ENCODE data around the gene VRK1.

The VRK1 gene

GRCh38 chr14:96824283-96824682 is 27.1 kb downstream of the VRK1 start:
- no peak for DNase-seq (ENCODE audit: low spot score)

DNA sequence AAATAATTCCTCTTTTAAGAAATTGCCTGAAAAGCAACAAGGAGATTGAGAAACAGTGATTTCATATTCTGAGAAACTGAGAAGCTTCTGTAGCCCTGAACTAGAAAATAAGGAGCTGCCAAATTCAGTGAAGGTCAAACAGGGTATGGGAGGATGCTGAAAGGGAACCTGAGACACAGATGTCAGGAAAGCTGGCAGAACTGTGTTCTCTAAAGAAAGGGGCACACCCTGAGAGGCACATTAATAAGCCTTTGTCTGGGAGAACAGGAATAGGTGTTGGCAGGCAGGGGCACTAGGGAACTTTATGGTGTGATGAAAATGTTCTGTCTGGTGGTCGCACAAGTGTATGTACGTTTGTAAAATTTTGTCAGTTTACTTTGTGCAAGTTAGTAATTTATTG is 29.6 kb downstream of the VRK1 start:
- DNase-seq (ENCODE audit: low spot score): no peak

DNA sequence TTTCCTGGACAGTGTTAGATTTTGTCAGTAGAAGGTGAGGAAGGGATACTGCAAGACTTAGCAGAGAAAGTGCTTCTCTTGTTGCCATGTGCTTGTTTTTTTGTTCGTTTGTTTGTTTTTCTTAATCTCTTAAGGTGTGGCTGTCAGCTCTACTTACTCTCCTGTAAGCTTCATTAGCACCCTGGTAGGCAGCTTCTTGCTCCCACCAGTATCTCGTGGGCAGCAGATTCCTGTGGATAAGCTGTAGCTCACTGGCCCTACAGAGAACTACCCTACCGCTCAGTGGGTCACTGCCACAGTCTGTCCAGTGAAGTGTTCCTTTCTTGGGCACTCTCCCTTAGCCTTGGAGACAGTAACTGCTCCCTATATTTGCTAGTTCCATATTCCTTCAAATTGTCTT is 30.1 kb downstream of the VRK1 start:
- no peak for DNase-seq (ENCODE audit: low spot score)

- no peak for DNase-seq (ENCODE audit: low spot score)
These were observed 32.6 kb downstream of the VRK1 start for GRCh38 chr14:96829791-96830190.

GRCh38 chr14:96830946-96831345 is 33.8 kb downstream of the VRK1 start:
- no peak for DNase-seq (ENCODE audit: low spot score)

DNA sequence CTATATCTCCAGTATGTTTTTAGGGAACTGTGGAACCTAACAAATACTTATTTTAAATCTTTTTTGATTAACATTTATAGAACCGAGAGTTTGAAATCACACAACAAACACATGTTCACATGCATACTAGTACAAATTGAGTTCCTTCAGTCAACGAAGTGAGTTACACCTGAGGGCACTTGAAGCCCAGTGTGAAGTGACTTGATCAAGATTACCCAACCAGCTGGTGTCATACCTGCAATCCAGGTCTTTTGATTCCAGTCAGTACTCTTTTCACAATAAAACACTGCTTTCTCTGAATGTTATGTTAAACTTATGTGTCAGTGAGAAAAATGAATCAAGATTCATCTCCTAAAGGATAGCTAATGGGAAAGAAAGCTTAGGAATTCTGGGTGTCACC is 35.2 kb downstream of the VRK1 start:
- DNase-seq (ENCODE audit: low spot score): no peak

DNA sequence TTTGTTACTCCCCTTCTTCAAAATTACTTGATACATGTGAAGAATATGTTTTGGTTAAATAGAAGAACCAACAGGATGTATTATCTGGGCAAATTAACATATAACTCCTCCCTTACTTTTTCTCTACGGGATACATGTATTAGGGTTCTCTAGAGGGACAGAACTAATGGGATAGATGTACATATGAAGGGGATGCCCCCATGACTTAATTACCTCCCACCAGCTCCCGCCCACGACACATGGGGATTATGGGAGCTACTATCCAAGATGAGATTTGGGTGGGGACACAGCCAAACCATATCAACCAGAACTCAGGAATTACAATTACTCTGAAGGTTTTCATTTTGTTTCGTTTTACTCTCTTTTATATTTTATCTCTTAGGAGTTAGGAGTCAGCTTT is 41.3 kb downstream of the VRK1 start:
- DNase-seq (ENCODE audit: low spot score): no peak

DNA sequence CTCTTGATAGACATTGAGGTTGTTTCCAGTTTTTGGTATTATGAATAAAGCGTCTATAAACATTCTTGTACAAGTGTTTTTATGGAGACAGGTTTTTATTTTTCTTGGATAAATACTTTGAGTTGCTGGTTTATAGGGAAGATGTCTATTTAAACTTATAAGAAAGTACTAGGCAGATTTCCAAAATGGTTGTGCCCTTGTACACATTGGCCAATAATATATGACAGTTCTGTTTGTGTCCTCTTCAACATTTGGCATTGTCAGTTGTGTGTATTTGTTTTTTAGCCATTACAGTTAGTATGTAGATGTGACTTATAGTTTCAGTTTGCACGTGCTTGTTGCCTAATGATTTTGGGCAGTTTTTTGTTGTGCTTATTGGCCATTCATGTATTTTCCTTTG is 42.1 kb downstream of the VRK1 start:
- DNase-seq (ENCODE audit: low spot score): no peak

GRCh38 chr14:96843137-96843536 is 46.0 kb downstream of the VRK1 start:
- DNase-seq (ENCODE audit: low spot score): no peak

- DNase-seq (ENCODE audit: low spot score): no peak
These were observed 47.8 kb downstream of the VRK1 start for GRCh38 chr14:96844857-96845570.

DNA sequence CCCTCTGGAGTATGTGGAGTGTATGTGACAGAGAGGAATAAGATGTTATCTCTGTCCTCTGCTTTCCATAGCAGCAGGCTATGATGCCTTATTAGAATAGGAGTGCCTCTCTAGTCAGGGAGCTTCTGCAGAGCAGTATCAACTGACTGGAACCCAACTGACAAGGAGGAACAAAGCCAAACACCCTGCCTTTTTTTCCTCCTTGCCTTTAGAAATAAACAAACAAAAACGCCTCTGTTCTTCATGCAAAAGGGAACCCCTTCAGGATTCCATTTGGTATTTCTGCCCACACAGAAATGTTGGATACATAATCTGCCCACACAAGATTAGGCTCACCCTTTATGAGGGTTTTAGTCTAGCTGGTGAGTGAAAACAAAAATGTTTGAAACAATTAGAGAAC is 50.3 kb downstream of the VRK1 start:
- DNase-seq (ENCODE audit: low spot score): no peak

- no peak for DNase-seq (ENCODE audit: low spot score)
These were observed 50.8 kb downstream of the VRK1 start for GRCh38 chr14:96848011-96848410.

DNA sequence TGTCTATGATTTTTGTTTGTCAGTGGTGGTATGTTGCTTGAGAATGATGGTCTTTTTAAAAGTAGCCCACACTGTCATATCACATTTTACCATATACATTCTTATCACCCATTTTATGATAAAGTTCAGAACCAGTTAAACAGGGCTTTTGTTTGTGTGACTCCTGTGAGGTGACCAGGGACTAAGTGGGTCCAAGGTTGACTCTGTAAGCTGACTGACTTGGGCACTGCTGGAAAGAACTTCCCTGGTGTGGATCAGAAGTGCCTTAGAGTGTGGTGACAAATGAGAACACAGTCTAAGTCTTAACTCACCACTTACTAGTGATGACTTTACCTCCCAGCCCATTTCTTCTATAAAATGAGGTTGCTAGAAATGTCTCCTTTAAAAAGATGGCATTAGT is 52.6 kb downstream of the VRK1 start:
- no peak for DNase-seq (ENCODE audit: low spot score)

GRCh38 chr14:96851694-96852381 is 54.7 kb downstream of the VRK1 start:
- DNase-seq (ENCODE audit: low spot score): peak; percentile 21

- peak; percentile 11 for DNase-seq (ENCODE audit: low spot score)
These were observed 55.7 kb downstream of the VRK1 start for GRCh38 chr14:96852823-96853422.

DNA sequence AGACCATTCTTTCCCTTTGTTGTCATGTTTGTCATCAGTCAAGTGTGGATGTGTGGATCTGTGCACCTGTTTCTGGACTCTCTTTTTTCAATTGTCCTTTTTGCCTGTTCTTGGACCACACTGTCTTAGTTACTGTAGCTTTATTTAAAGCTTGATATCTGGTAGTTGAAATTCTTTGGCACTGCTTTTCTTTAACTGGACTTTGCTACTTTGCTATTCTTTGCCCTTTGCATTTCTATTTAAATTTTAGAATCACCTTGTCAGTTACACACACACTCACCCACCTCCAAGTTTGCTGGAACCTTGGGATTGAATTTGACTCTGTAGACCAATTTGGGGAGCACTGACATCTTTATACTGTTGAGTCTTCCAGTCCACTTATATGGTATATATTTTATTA is 61.5 kb downstream of the VRK1 start:
- no peak for DNase-seq (ENCODE audit: low spot score)

GRCh38 chr14:96861568-96862310 is 64.6 kb downstream of the VRK1 start:
- DNase-seq (ENCODE audit: low spot score): no peak

DNA sequence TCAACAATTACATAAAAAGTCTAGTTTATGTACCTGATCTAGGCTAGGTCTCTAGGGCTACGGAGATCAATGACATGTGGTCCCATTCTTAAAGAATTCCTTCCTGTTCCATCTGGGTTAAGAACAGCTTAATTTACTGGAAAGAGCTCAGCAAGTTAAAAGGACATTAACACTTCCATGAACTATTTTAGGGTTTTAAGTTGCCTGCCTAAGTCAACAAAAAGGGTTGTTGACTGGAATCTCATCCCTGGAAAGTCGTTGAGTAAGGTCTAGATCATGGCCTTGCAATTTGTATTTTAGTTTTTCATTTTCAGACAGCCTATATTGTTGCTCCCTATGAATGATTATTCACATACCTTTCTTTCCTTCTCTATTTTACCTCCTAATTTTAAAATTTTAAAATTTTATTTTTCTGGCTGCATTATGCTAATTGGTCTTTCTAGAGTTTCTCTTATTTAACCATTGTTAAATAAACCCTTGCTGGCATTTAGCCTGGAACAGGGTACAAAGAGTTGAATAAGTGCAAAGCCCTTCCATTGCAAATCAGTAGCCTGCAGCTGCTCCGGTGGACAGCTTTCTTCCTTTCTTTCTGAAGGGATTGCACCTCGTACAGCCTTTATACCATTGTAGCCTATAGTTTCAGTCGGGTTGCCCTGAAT is 66.3 kb downstream of the VRK1 start:
- no peak for DNase-seq (ENCODE audit: low spot score)

- no peak for DNase-seq (ENCODE audit: low spot score)
These were observed 66.8 kb downstream of the VRK1 start for GRCh38 chr14:96863986-96864330.

- no peak for DNase-seq (ENCODE audit: low spot score)
These were observed 70.5 kb downstream of the VRK1 start for GRCh38 chr14:96867634-96868033.

GRCh38 chr14:96874127-96874526 is 76.9 kb downstream of the VRK1 start:
- DNase-seq (ENCODE audit: low spot score): no peak

- DNase-seq (ENCODE audit: low spot score): no peak
These were observed 79.6 kb downstream of the VRK1 start for GRCh38 chr14:96876747-96877146.
